Spleen (tissue), 11 donors: Measurements from ENCODE around the gene CGB1. TPM values are rescaled to one million over a fixed set of nuclear protein-coding genes. Genes with fewer than 3 reads are reported as not detected.

Experiments used
- DNase-seq: peaks from one replicate; pipeline ENCODE4 v3.0.0-alpha.2; 2020
- H3K27ac ChIP-seq, 8 donors: fragments of 200-600 bp; sonication (generic) in 7 of 8; 1 replicate in 4 of 8; 2 replicates in 4 of 8; pipeline versions ENCODE4 v1.5.0 to v1.8.0; 2016 to 2021; ENCODE audit warnings: inconsistent platforms in 4 of 8, mild to moderate bottlenecking in 4 of 8, moderate library complexity in 1 of 8
- H3K27me3 ChIP-seq, 7 donors: fragments of 200-600 bp; sonication (generic) in 6 of 7; replicated peaks in 1 of 7; 1 replicate in 4 of 7; 2 replicates in 3 of 7; pipeline versions ENCODE4 v1.5.0 to v1.8.0; 2016 to 2021; ENCODE audit warnings: inconsistent platforms in 3 of 7, mild to moderate bottlenecking in 1 of 7
- H3K36me3 ChIP-seq, 6 donors: fragments of 200-600 bp; sonication (generic) in 5 of 6; 1 replicate in 4 of 6; 2 replicates in 2 of 6; pipeline versions ENCODE4 v1.5.0 to v1.8.0; 2016 to 2021; ENCODE audit warnings: inconsistent platforms in 2 of 6
- H3K4me1 ChIP-seq, 6 donors: fragments of 200-600 bp; sonication (generic) in 5 of 6; 1 replicate in 3 of 6; 2 replicates in 3 of 6; pipeline versions ENCODE4 v1.5.0 to v1.8.0; 2016 to 2021; ENCODE audit warnings: inconsistent platforms in 3 of 6
- H3K4me3 ChIP-seq, 8 donors: fragments of 200-600 bp; sonication (generic) in 7 of 8; 1 replicate in 4 of 8; 2 replicates in 4 of 8; pipeline versions ENCODE4 v1.5.0 to v1.8.0; 2016 to 2021; ENCODE audit warnings: inconsistent platforms in 4 of 8, mild to moderate bottlenecking in 4 of 8, moderate library complexity in 2 of 8
- H3K9me3 ChIP-seq, 8 donors: fragments of 200-600 bp; sonication (generic) in 7 of 8; 1 replicate in 4 of 8; 2 replicates in 4 of 8; pipeline versions ENCODE4 v1.5.0 to v1.8.0; 2016 to 2021; ENCODE audit warnings: inconsistent platforms in 4 of 8
- POLR2A ChIP-seq, 3 donors: fragments of 450-650 bp; IDR thresholded peaks; one replicate each; pipeline ENCODE4 v1.5.1; 2017; ENCODE audit warnings: antibody characterized with exemption in 3 of 3, mild to moderate bottlenecking in 1 of 3
- POLR2AphosphoS5 ChIP-seq, 3 donors: sonication (generic); formaldehyde crosslinking; IDR thresholded peaks; one replicate each; pipeline ENCODE4 v1.5.1; 2017; ENCODE audit warnings: antibody characterized with exemption in 3 of 3
- WGBS, 5 donors: extraction: QIAGEN DNeasy Blood & Tissue Kit in 3 of 5; methylation state at CpG; one replicate each; pipeline versions ENCODE4 v1.1.5 to v1.1.7; 2013 to 2018; 5-methylcytosine and 5-hydroxymethylcytosine counted together
- intact Hi-C: fragments of 100-400 bp; cut with DNase I; formaldehyde crosslinking; loops from one replicate; pipeline ENCODE4 v1.15.0; 2023; ENCODE audit warnings: low total_unique reads
- polyA plus RNA-seq, 3 donors: library from polyadenylated mRNA; stranded (reverse); fragments of 200-250 nt; gene quantifications; one replicate each; pipeline ENCODE4 v1.2.1, GENCODE V29; 2013
- total RNA-seq, 7 donors: library from RNA; depleted of rRNA in 3 of 7; stranded (reverse); fragments of >200 nt in 3 of 7; fragmentation: NEBNext Ultra II Directional in 4 of 7; extraction: Animal tissue kit (Norgen Biotek cat#: 25700) in 4 of 7; gene quantifications; one replicate each; pipeline versions ENCODE4 v1.1.0 to v1.2.1, GENCODE V29; 2016 to 2021
- TF ChIP-seq, protein P1 (sequence below), 11 experiments: fragments of 200-600 bp in 7 of 11; fragments of 450-650 bp in 4 of 11; sonication (generic) in 4 of 11; IDR thresholded peaks in 8 of 11; conservative IDR thresholded peaks in 3 of 11; 1 replicate in 7 of 11; 2 replicates in 4 of 11; pipeline versions ENCODE4 v1.4.0 to v1.8.0; 2016 to 2021; ENCODE audit warnings: antibody characterized with exemption in 11 of 11, inconsistent platforms in 4 of 11, mild to moderate bottlenecking in 1 of 11
- donor health status: healthy with polysubstance abuse.
- donor health status: DM: no; HTN: no; CAD: no; lungs with moderate emphysema.
- donor health status: DM: no; HTN: no; CAD: no.
- donor health status: Bipolar disorder and iron deficiency.
- donor health status: healthy.
- donor health status: DM: no; HTN: no; CAD: no.
- donor health status: DM: yes; HTN: yes; CAD: no.

CGB1 gene
- total and polyA plus RNA-seq, 10 donors = 0.35 TPM; not detected in 9

DNA sequence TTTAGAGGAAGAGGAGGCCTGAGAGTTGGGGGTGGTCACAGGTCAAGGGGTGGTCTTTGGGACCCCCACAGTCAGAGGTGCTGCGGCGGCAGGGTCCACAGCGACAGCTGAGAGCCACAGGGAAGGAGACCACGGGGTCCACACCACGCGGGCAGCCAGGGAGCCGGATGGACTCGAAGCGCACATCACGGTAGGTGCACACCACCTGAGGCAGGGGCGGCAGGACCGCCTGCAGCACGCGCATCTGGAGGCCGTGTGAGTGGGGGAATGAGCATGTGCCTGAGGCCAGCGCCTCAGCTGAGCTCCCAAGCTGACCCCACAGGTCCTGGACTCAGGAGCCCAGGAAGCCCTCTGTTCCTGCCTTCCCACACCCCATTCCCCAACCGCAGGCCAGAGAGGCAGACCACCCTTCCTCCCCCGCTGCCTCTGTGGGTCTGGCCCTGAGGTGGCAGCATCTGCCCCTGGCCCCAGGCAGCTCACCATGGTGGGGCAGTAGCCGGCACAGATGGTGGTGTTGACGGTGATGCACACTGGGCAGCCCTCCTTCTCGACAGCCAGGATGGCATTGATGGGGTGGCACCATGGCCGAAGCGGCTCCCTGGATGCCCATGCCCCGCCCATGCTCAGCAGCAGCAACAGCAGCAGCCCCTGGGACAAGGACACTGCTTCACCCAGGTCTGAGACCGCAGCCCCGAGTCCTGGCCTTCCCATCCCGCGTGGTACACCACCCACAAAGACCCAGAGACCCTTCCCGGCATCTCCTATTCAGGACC is 20.4 kb downstream of the CGB1 start:
- TF ChIP-seq POLR2AphosphoS5 (IDR thresholded peaks at IDR 0.05) = peak in 1 of 3 donors; percentile 38
- TF ChIP-seq, protein P1, sequence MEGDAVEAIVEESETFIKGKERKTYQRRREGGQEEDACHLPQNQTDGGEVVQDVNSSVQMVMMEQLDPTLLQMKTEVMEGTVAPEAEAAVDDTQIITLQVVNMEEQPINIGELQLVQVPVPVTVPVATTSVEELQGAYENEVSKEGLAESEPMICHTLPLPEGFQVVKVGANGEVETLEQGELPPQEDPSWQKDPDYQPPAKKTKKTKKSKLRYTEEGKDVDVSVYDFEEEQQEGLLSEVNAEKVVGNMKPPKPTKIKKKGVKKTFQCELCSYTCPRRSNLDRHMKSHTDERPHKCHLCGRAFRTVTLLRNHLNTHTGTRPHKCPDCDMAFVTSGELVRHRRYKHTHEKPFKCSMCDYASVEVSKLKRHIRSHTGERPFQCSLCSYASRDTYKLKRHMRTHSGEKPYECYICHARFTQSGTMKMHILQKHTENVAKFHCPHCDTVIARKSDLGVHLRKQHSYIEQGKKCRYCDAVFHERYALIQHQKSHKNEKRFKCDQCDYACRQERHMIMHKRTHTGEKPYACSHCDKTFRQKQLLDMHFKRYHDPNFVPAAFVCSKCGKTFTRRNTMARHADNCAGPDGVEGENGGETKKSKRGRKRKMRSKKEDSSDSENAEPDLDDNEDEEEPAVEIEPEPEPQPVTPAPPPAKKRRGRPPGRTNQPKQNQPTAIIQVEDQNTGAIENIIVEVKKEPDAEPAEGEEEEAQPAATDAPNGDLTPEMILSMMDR (IDR thresholded peaks at IDR 0.05 in 8 of 11, conservative IDR thresholded peaks at IDR 0.05 in 3 of 11) = no peak
- Histone ChIP-seq H3K36me3 (peaks cover 0 to 52% (median 31%) of the 10 kb centered on the region in 6 donors), H3K27me3 (peaks cover 0 to 34% (median 7%) of the 10 kb centered on the region in 7 donors), H3K9me3 (no peaks in the 10 kb centered on the region), H3K4me3 (no peak overlapping the region), H3K4me1 (peaks cover 4 to 32% (median 25%) of the 10 kb centered on the region in 6 donors), H3K27ac (no peak overlapping the region)
- intact Hi-C loops = no loop called here
- 87 to 98% (median 92%) methylated on average over 21 to 29 of the region's 29 CpGs for WGBS, 5 donors
- no peak for DNase-seq

DNA sequence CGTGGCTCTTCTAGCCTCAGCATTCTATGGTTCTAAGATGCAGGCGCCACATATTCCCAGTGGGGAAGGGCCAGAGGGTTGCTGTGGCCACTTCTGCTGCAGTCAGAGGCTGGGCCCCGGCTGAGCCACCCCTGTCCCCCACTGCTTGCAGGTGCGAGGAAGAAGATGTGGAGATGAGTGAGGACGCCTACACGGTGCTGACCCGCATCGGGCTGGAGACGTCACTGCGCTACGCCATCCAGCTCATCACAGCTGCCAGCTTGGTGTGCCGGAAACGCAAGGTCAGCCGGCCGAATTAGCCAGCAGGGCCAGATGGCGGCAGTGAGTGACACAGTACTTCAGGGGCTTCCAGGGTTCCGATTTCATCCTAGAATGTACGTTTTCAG is 21.8 kb downstream of the CGB1 start:
- Histone ChIP-seq H3K27me3 (peaks cover 0 to 24% (median 7%) of the 10 kb centered on the region in 7 donors), H3K4me3 (no peak overlapping the region), H3K36me3 (peaks cover 0 to 66% (median 42%) of the 10 kb centered on the region in 6 donors), H3K9me3 (no peaks in the 10 kb centered on the region), H3K27ac (no peak overlapping the region), H3K4me1 (peaks cover 4 to 30% (median 25%) of the 10 kb centered on the region in 6 donors)
- peak in 1 of 3 donors; percentile 52 for TF ChIP-seq POLR2AphosphoS5 (IDR thresholded peaks at IDR 0.05)
- TF ChIP-seq, protein P1 (IDR thresholded peaks at IDR 0.05 in 8 of 11, conservative IDR thresholded peaks at IDR 0.05 in 3 of 11) = no peak
- intact Hi-C loops = no loop called here
- 91 to 98% (median 94%) methylated on average over 17 to 18 of the region's 18 CpGs for WGBS, 5 donors
- DNase-seq = no peak

DNA sequence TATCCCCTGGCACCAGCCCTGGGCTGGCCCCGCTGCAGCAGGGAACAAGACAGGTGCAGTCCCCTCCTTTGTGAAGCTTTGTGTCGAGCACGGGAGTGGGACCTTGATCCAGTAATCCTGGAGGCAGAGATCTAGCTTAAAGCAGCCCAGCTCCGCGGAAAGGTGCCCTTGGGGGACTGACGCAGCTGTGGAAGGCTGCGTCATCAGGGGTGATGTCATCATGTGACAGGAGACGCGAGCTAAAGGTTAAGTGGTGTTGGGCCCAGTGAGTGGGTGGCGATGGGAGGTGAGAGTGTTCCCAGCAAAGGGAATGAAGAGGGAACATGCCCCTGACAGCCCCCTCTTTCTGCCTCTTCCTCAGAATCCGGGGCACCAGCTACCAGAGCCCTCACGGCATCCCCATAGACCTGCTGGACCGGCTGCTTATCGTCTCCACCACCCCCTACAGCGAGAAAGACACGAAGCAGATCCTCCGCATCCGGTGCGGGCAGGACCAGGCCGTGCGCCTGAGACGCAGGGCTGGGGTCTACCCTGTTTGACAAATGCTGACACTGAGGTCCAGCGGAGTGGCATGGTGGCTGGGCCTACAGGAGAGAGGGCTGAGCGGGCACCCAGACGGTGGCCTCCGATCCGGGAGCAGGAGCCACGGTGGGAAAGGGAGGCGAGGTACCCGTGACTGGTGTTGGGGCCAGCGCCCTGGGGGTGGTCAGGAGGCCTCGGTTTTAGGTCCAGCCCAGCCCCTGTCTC is 22.4 kb downstream of the CGB1 start:
- DNase-seq = no peak
- Histone ChIP-seq H3K36me3 (peaks cover 0 to 72% (median 47%) of the 10 kb centered on the region in 6 donors), H3K4me3 (no peak overlapping the region), H3K27ac (no peak overlapping the region), H3K4me1 (peaks cover 4 to 25% (median 20%) of the 10 kb centered on the region in 6 donors), H3K9me3 (no peaks in the 10 kb centered on the region), H3K27me3 (peaks cover 0 to 18% (median 2%) of the 10 kb centered on the region in 7 donors)
- TF ChIP-seq, protein P1 (IDR thresholded peaks at IDR 0.05 in 8 of 11, conservative IDR thresholded peaks at IDR 0.05 in 3 of 11) = no peak
- TF ChIP-seq POLR2A (IDR thresholded peaks at IDR 0.05) (no peak), POLR2AphosphoS5 (IDR thresholded peaks at IDR 0.05) (no peak)
- intact Hi-C loops = no loop called here
- WGBS, 5 donors = 91 to 95% (median 94%) methylated on average over 31 to 32 of the region's 32 CpGs

DNA sequence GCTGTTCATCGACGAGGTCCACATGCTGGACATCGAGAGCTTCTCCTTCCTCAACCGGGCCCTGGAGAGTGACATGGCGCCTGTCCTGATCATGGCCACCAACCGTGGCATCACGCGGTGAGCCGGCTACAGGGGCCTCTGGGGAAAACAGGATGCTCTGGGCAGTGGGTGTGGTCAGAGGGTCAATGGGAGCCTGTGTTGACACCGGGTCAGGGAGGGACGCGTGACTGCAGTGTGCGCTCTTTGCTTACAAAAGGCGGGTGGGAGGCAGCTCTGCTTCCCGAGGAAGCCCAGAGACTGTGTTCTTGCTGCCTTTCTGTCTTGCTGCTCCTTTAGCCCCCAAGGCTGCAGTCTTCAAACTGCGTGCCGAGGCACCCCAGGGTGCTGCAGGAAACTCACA is 25.5 kb downstream of the CGB1 start:
- intact Hi-C loops = no loop called here
- DNase-seq = no peak
- Histone ChIP-seq H3K27me3 (no peaks in the 10 kb centered on the region), H3K4me3 (no peak overlapping the region), H3K4me1 (no peaks in the 10 kb centered on the region), H3K36me3 (peaks cover 0 to 100% (median 63%) of the 10 kb centered on the region in 6 donors), H3K27ac (no peak overlapping the region), H3K9me3 (no peaks in the 10 kb centered on the region)
- 88 to 93% (median 92%) methylated on average over 14 to 17 of the region's 17 CpGs for WGBS, 5 donors
- no peak for TF ChIP-seq POLR2AphosphoS5 (IDR thresholded peaks at IDR 0.05)
- TF ChIP-seq, protein P1 (IDR thresholded peaks at IDR 0.05 in 8 of 11, conservative IDR thresholded peaks at IDR 0.05 in 3 of 11) = no peak
